Measurements from ENCODE around the gene IL6R.
"Not testable (repeated sequence)": the region's sequence is repeated elsewhere in the genome, so short reads cannot be mapped to it uniquely, and the experiment has no call there.

Gene IL6R

GRCh38 chr1:154407198-154408091 lies 2.3 kb downstream of the IL6R start:
- no peak for FAIRE-seq

GRCh38 chr1:154408174-154408777 lies 3.1 kb downstream of the IL6R start:
- FAIRE-seq: no peak

- FAIRE-seq: no peak
Measured at GRCh38 chr1:154410185-154410827, 5.2 kb downstream of the IL6R start.

DNA sequence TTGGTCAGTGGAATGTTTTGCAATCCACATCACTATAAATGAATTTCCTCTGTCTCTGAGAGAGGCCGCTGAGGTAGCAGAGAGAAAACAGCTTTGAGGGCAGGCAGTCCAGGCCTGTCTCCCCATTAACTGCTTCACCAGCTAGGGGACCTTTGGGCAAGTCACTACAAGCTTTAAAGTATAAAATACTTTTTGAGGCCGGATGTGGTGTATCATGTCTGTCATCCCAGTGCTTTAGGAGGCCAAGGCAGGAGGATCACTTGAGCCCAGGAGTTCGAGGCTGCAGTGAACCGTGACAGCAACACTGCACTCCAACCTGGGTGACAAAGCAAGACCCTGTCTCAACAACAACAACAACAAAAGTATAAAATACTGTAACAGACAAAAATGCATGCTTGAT lies 6.4 kb downstream of the IL6R start:
- no peak for FAIRE-seq

DNA sequence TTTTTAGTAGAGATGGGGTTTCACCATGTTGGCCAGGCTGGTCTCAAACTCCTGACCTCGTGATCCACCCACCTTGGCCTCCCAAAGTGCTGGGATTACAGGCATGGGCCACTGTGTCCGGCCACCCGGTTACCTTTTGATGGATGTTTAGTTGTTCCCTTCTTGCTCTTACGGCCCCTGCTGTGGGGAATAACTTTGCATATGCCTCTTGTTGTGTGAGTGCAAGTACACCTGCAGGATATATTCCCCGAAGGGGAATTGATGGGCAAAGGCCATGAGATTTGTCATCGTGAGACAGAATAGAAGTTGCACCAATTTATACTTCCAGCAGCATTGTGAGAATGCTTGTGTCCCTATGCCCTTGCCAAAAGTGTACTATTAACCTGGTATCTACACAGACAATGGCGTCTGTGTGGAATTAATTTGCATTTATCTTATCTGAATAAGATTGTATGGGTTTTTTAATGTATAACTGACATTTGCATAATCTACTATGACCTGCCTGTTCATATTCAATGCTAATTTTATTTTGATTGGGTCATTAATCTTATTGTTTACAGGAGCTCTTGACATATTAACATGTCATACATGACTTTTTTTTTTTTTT lies 8.1 kb downstream of the IL6R start:
- no peak for FAIRE-seq

- no peak for FAIRE-seq
Measured at GRCh38 chr1:154414606-154415005, 9.5 kb downstream of the IL6R start.

DNA sequence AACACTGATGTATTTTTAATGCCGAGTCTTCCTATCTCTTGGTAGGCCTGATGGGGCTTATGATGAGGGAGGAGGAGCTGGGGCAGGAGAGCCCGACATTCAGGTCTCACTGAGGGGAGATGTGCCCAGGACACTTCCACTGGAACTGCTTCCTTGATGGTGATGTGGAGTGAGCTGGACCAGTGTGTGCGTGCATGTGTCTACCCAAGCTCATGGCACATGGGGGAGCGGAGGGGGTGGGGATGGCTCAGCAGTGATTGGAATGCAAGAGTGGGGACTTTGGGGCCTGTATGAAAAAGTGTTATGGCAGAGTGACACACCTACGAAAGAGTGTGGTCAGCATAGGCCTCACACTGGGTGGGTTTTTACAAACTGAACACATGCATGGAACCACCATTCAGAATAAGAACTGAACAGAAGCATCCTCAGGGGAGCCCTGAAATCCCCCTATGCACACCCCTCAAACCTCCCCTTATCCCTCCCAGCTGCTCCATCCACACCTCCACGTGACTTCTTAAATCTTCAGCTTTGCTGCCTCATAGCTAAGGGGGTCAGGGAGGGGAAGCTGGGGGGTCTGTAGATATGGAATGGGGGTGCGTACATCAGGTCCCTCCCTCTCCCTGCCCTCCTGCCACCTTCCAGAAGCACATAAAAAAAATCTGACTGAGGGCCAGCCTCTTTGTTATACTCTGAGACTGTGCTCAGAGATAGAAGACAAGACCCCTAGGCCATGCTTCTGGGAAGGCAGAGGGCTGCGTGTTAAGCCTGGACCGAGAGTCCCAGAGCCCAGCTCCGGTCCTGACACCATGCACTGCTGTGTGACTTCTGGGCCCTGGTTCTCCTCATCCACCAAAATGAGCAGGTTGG lies 11.6 kb downstream of the IL6R start:
- no peak for FAIRE-seq

GRCh38 chr1:154417338-154417608 lies 12.1 kb downstream of the IL6R start:
- FAIRE-seq: no peak

DNA sequence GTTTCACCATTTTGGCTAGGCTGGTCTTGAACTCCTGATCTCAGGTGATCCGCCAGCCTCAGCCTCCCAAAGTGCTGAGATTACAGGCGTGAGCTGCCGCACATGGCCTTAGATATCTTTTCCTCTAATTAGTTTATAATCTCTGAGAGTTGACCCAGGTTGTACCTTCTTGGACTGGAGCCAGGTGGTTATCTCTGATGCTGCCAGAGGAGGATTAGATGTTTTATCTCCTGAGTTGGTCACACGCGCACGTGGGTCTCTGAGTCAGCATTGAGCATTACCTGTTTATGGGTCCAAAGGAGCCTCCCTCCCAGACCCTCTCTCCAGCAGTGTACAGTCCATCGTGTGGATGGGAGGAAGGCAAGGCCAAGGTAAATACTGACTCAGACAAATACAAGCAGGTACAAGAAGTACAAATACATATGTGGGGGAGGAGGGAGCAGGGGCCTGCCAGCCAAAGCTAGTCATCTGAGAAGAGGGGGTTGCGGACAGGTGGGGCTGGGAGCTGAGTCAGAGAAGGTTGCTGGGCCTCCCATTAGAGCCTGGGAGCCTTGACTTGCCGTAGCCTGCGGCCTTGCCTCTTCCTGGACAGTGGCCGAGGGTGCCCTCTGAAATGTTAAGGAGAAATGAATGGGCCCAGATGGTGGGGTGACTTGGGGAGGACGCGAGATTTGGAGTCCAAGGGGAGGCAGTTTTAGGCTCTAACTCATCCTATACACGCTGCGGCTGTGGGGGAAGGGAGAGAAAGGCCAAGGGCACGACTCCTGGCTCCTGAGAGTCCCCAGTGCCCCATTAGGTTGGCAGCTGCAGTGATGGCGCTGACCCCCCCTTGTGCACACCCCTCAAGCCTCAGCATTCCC lies 13.1 kb downstream of the IL6R start:
- FAIRE-seq: no peak

DNA sequence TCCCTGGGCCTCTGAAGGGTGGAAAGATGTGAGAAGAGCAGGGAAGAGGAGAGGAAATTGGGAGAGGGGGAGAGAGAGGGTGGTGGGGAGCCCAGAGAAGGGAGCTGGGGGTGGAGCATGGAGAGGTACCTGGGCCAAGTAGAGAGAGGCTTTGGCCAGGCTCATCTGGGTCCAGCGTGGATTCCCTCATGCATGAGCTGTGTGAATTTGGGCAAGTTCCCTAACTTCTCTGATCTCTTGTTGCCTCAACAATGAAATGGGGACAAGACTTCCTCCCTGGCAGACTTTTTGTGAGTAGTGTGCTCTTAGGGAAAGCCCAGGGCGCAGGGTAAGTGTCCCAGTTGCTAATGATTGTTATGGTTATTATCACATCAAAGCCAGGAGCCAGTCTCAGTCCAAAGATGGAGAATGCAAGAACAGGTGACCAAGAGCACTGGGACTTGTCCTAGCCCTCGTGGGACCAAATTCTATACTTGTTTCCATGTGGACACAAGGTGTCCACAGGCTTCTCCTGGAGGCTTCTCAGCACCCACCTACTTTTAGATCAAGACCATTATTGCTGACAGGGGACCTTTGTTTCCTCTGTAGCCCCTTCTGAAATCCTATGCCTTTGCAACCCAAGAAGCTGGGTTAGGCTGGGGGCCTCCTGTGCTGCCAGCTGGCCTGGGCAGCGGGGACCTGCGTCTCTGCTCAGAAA lies 13.9 kb downstream of the IL6R start:
- FAIRE-seq: no peak

DNA sequence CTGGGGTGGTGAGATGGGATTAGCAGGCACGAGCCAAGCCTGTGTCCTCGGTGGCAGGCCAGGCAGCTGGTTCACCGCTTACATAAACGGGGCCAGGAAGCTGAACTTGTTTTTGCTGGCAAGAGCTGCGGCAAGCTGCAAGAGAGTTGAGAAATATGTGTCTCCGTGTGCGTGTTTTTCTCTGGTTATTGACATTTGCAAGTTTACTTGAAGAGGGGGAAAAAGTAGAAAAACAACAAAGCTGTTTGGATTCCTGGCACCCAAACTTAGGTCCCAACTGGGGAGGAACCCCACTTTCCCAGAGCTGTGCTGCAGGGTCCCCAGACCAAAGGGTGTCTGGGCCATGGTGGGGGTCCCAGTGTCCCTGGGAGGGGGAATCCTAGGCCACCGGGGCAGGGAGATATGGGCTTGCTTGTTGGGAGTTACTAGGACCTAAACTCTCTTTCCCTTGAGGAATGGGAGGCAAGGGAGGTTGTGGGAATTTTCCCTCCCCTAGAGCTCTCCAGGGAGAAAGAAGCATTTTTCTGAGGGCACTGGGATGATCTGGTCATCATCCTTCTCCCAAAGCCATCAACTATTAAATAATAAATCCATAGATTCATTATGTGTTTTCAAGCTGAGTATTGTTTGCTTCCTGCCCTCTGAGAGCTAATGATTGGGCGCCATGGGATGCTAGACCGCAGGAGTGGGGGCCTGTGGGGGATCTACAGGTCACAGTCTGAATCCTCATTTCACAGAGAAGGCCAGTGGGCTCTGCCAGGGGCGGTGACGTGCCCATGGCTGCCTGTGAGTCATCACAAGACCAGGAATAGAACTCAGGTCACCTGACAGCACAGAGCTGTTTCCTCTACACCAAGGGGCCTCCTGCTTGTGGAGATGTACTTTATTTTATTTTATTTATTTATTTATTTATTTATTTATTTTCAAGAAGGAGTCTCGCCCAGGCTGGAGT lies 14.8 kb downstream of the IL6R start:
- no peak for FAIRE-seq

GRCh38 chr1:154420961-154421924 lies 16.1 kb downstream of the IL6R start:
- FAIRE-seq: no peak

- not testable (repeated sequence) for FAIRE-seq
Measured at GRCh38 chr1:154422049-154422448, 16.9 kb downstream of the IL6R start.

GRCh38 chr1:154422521-154422920 lies 17.4 kb downstream of the IL6R start:
- FAIRE-seq: no peak

GRCh38 chr1:154423304-154423987 lies 18.3 kb downstream of the IL6R start:
- no peak for FAIRE-seq

- no peak for FAIRE-seq
Measured at GRCh38 chr1:154423988-154424326, 18.8 kb downstream of the IL6R start.

- FAIRE-seq: no peak
Measured at GRCh38 chr1:154425172-154425571, 20.0 kb downstream of the IL6R start.

Measured in G401.6 (cell line).